Muscle of leg (tissue), 11 donors: Measurements from ENCODE around the gene KIF2A. TPM values are rescaled to one million over a fixed set of nuclear protein-coding genes. Genes with fewer than 3 reads are reported as not detected.

ENCODE experiments used
- DNase-seq: peaks from one replicate; pipeline ENCODE4 v3.0.0; 2013
- H3K27ac ChIP-seq: one replicate; pipeline ENCODE4 v1.5.1; 2013; ENCODE audit warnings: mild to moderate bottlenecking, low read length, control low read depth
- H3K27me3 ChIP-seq: one replicate; pipeline ENCODE4 v1.6.1; 2013; ENCODE audit warnings: low read length; ENCODE audit not compliant: control insufficient read depth, insufficient read depth
- H3K36me3 ChIP-seq: one replicate; pipeline ENCODE4 v1.6.1; 2013; ENCODE audit warnings: low read length; ENCODE audit not compliant: control insufficient read depth, insufficient read depth
- H3K4me1 ChIP-seq: one replicate; pipeline ENCODE4 v1.6.1; 2013; ENCODE audit warnings: low read length; ENCODE audit not compliant: control insufficient read depth, insufficient read depth
- H3K4me3 ChIP-seq: one replicate; pipeline ENCODE4 v1.5.1; 2013; ENCODE audit warnings: low read length, control low read depth
- H3K9me3 ChIP-seq: replicated peaks from 2 replicates; pipeline ENCODE4 v1.6.1; 2013; ENCODE audit warnings: low read depth, low read length; ENCODE audit not compliant: control insufficient read depth
- WGBS: methylation state at CpG from one replicate; pipeline ENCODE4 v1.1.5; 2013; ENCODE audit warnings: missing lambda C conversion rate; ENCODE audit not compliant: insufficient coverage; 5-methylcytosine and 5-hydroxymethylcytosine counted together
- polyA plus RNA-seq, 8 donors: library from polyadenylated mRNA; unstranded; fragments of 120-200 nt; gene quantifications; one replicate each; pipeline versions ENCODE4 v1.2.1 to v1.2.3, GENCODE V29; 2013; ENCODE audit warnings: inconsistent platforms in 1 of 8, low replicate concordance in 1 of 8; ENCODE audit not compliant: insufficient read length in 8 of 8, insufficient read depth in 1 of 8
- total RNA-seq: library from RNA; stranded (reverse); fragments of 120-200 nt; gene quantifications from one replicate; pipeline ENCODE4 v1.2.4, GENCODE V29; 2013

Gene KIF2A
- total and polyA plus RNA-seq, 9 donors, result 20.9 to 41.9 (median 36.7) TPM

GRCh38 chr5:62322484-62322883, 16.5 kb downstream of the KIF2A start:
- Histone ChIP-seq H3K9me3 (no peaks in the 10 kb centered on the region), H3K27ac (no peak overlapping the region), H3K27me3 (no peaks in the 10 kb centered on the region), H3K36me3 (peaks cover 3% of the 10 kb centered on the region), H3K4me1 (no peaks in the 10 kb centered on the region), H3K4me3 (no peak overlapping the region)
- DNase-seq, result no peak
- WGBS, result no CpG with 5 or more reads among the region's 1 CpG

GRCh38 chr5:62326302-62326701, 20.3 kb downstream of the KIF2A start:
- H3K27me3 ChIP-seq, result no peaks in the 10 kb centered on the region
- WGBS, result no CpG with 5 or more reads among the region's 1 CpG

GRCh38 chr5:62326702-62327101, 20.7 kb downstream of the KIF2A start:
- Histone ChIP-seq H3K4me1 (peaks cover 3% of the 10 kb centered on the region), H3K27ac (no peak overlapping the region), H3K9me3 (no peaks in the 10 kb centered on the region), H3K36me3 (peaks cover 3% of the 10 kb centered on the region), H3K4me3 (no peak overlapping the region), H3K27me3 (no peaks in the 10 kb centered on the region)
- no peak for DNase-seq
- WGBS, result 96% methylated on average over 3 of the region's 4 CpGs

More at GRCh38 chr5:62326302-62326701, 20.3 kb downstream of the KIF2A start:
- Histone ChIP-seq H3K4me3 (no peak overlapping the region), H3K27ac (no peak overlapping the region), H3K9me3 (no peaks in the 10 kb centered on the region), H3K4me1 (peaks cover 2% of the 10 kb centered on the region), H3K36me3 (peaks cover 3% of the 10 kb centered on the region)
- no peak for DNase-seq

GRCh38 chr5:62327138-62328053, 21.4 kb downstream of the KIF2A start:
- no peaks in the 10 kb centered on the region for H3K27me3 ChIP-seq
- no peak for DNase-seq
- H3K4me1 ChIP-seq, result peaks cover 3% of the 10 kb centered on the region
- no peak overlapping the region for H3K4me3 ChIP-seq
- peaks cover 3% of the 10 kb centered on the region for H3K36me3 ChIP-seq
- WGBS, result 82% methylated on average over 3 of the region's 9 CpGs
- H3K9me3 ChIP-seq, result no peaks in the 10 kb centered on the region
- H3K27ac ChIP-seq, result no peak overlapping the region

GRCh38 chr5:62328772-62329491, 22.9 kb downstream of the KIF2A start:
- Histone ChIP-seq H3K27ac (no peak overlapping the region), H3K36me3 (peaks cover 5% of the 10 kb centered on the region), H3K27me3 (no peaks in the 10 kb centered on the region), H3K4me1 (peaks cover 8% of the 10 kb centered on the region), H3K4me3 (no peak overlapping the region), H3K9me3 (no peaks in the 10 kb centered on the region)
- DNase-seq, result peak; percentile 29
- WGBS, result no CpG with 5 or more reads among the region's 7 CpGs

- no peaks in the 10 kb centered on the region for H3K27me3 ChIP-seq
- peaks cover 10% of the 10 kb centered on the region for H3K4me1 ChIP-seq
- no CpG with 5 or more reads among the region's 1 CpG for WGBS
- H3K27ac ChIP-seq, result no peak overlapping the region
- no peaks in the 10 kb centered on the region for H3K9me3 ChIP-seq
- H3K36me3 ChIP-seq, result peaks cover 15% of the 10 kb centered on the region
- H3K4me3 ChIP-seq, result no peak overlapping the region
- DNase-seq, result no peak
Measured at GRCh38 chr5:62330302-62330701, 24.3 kb downstream of the KIF2A start.

GRCh38 chr5:62331921-62332320, 25.9 kb downstream of the KIF2A start:
- Histone ChIP-seq H3K4me1 (peaks cover 10% of the 10 kb centered on the region), H3K4me3 (no peak overlapping the region), H3K9me3 (no peaks in the 10 kb centered on the region), H3K27ac (peak overlapping the region; percentile 69), H3K36me3 (peaks cover 15% of the 10 kb centered on the region), H3K27me3 (no peaks in the 10 kb centered on the region)
- peak; percentile 72 for DNase-seq

GRCh38 chr5:62333250-62333794, 27.3 kb downstream of the KIF2A start:
- peaks cover 10% of the 10 kb centered on the region for H3K4me1 ChIP-seq

GRCh38 chr5:62334082-62334481, 28.1 kb downstream of the KIF2A start:
- 100% methylated on average over 2 of the region's 2 CpGs for WGBS
- no peak overlapping the region for H3K4me3 ChIP-seq

More at GRCh38 chr5:62333250-62333794, 27.3 kb downstream of the KIF2A start:
- Histone ChIP-seq H3K36me3 (peaks cover 15% of the 10 kb centered on the region), H3K4me3 (no peak overlapping the region), H3K27ac (no peak overlapping the region), H3K9me3 (no peaks in the 10 kb centered on the region), H3K27me3 (no peaks in the 10 kb centered on the region)
- WGBS, result 76% methylated on average over 8 of the region's 8 CpGs
- no peak for DNase-seq

GRCh38 chr5:62340392-62340791, 34.4 kb downstream of the KIF2A start:
- Histone ChIP-seq H3K9me3 (no peaks in the 10 kb centered on the region), H3K4me3 (no peak overlapping the region), H3K27ac (no peak overlapping the region), H3K36me3 (no peaks in the 10 kb centered on the region), H3K27me3 (no peaks in the 10 kb centered on the region), H3K4me1 (no peaks in the 10 kb centered on the region)
- no peak for DNase-seq
- WGBS, result no CpG with 5 or more reads among the region's 1 CpG

More at GRCh38 chr5:62334082-62334481, 28.1 kb downstream of the KIF2A start:
- no peak for DNase-seq
- Histone ChIP-seq H3K4me1 (peaks cover 10% of the 10 kb centered on the region), H3K27me3 (no peaks in the 10 kb centered on the region), H3K9me3 (no peaks in the 10 kb centered on the region), H3K27ac (no peak overlapping the region), H3K36me3 (peaks cover 15% of the 10 kb centered on the region)
